ENCODE measurements around the gene KRTAP12-2.
A peak's percentile ranks its signal among the peaks of the same experiment; 100 is the strongest.

Gene KRTAP12-2

DNA sequence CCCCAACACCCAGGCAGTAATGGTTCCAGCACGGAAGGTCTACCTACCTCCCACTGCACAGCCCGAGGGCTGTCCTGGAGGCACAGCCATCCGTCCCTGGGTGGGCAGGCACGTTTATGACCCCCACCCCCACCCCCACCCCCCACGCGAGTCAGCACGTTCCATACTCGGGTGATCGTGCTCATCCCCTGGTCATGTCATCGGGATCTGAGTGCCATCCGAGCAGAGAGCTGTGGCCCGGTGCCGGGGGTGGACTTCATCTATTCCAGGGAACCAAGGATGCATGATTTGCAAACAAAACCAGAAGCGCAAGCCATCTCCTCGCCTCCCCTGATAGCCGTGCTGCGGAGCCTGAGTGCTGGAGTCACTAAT lies 43.6 kb upstream of the KRTAP12-2 start:
- Histone ChIP-seq H3K9ac (ENCODE audit: low read depth, low read length, poor library complexity) (no peak overlapping the region), H2AFZ (ENCODE audit: low read length) (no peak overlapping the region), H3K4ac (ENCODE audit: low read length) (no peak overlapping the region), H3K18ac (ENCODE audit: low read length) (no peak overlapping the region), H4K91ac (ENCODE audit: low read depth, low read length, poor library complexity) (no peak overlapping the region), H2BK12ac (ENCODE audit: low read length) (no peak overlapping the region), H2BK120ac (ENCODE audit: low read depth, low read length) (no peak overlapping the region), H3K27ac (replicated peaks; ENCODE audit: low read length) (no peak overlapping the region), H2AK5ac (ENCODE audit: low read depth, low read length) (no peak overlapping the region), H2BK5ac (ENCODE audit: low read length) (peak overlapping the region; percentile 4), H3K4me3 (ENCODE audit: low read length in 2 of 2) (no peak overlapping the region), H3K79me1 (ENCODE audit: low read depth, low read length) (peaks cover 3% of the 10 kb centered on the region), H3K4me2 (ENCODE audit: insufficient read depth, low read length, poor library complexity, severe bottlenecking) (no peak overlapping the region), H3K27me3 (ENCODE audit: control insufficient read depth in 3 of 3, insufficient read depth in 3 of 3, low read depth in 1 of 3, low read length in 3 of 3) (peaks cover 62 to 92% (median 81%) of the 10 kb centered on the region in 3 experiments), H2BK15ac (ENCODE audit: low read length) (no peak overlapping the region), H3K9me3 (replicated peaks in 1 of 2; ENCODE audit: control insufficient read depth in 2 of 2, insufficient read depth in 1 of 2, low read depth in 1 of 2, low read length in 2 of 2) (peaks cover 0 to 6% of the 10 kb centered on the region in 2 donors), H3K14ac (ENCODE audit: low read length) (no peak overlapping the region), H4K8ac (ENCODE audit: low read depth, low read length) (no peak overlapping the region), H3K36me3 (replicated peaks in 1 of 2; ENCODE audit: control insufficient read depth in 2 of 2, insufficient read depth in 2 of 2, low read length in 2 of 2) (no peaks in the 10 kb centered on the region), H3K4me1 (ENCODE audit: control insufficient read depth in 2 of 2, insufficient read depth in 1 of 2, low read depth in 1 of 2, low read length in 2 of 2) (peaks cover 13 to 28% of the 10 kb centered on the region in 2 donors), H3K23ac (ENCODE audit: low read depth, low read length, poor library complexity) (no peak overlapping the region)
- no peak for DNase-seq (ENCODE audit: low spot score)
- no CpG with 5 or more reads among the region's 17 CpGs for whole genome bisulfite sequencing, 2 donors (ENCODE audit: extremely low coverage in 2 of 2, insufficient read length in 2 of 2, insufficient replicate concordance in 1 of 2)

DNA sequence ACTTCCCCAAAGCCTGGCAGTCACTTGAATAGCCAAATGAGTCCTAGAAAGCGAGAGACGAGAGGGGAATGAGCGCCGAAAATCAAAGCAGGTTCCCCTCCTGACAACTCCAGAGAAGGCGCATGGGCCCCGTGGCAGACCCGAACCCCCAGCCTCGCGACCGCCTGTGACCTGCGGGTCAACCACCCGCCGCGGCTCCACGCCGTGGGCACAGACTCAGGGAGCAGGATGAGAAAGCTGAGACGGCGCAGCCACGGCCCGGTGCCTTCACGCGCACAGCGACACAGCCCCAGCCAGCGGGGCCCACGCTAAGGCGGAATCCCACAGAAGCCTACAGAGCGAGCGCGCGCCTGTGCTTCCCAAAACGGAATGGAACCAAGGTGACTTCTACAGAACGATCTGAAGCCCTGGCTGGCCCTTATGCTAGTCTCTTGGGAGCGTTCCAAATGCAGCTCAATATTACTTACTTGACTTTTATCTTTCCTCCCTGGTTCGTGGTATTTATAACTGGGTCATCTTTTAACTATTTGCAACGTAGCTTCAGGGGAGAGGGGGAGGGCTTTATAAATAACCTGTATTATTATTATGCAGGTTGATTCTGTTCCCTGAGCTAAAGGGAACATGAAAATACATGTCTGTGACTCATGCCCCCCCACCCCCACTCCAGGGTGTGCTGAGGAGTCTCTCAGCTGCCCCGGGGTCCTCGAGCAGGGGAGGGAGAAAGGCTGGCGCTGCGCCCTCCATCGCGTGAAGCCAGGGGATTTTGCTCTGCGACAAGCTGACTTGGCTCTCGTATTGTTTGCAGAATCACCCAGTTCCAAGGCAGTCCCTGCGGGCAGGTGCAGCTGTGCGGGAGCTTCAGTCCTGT lies 42.9 kb upstream of the KRTAP12-2 start:
- peak overlapping the region; percentile 28 for H2BK15ac ChIP-seq (ENCODE audit: low read length)
- H3K9ac ChIP-seq (ENCODE audit: low read depth, low read length, poor library complexity): no peak overlapping the region
- peak overlapping the region; percentile 24 for H2AFZ ChIP-seq (ENCODE audit: low read length)
- H4K91ac ChIP-seq (ENCODE audit: low read depth, low read length, poor library complexity): no peak overlapping the region
- H4K8ac ChIP-seq (ENCODE audit: low read depth, low read length): no peak overlapping the region
- H3K23ac ChIP-seq (ENCODE audit: low read depth, low read length, poor library complexity): peak overlapping the region; percentile 69
- WGBS, 2 donors (ENCODE audit: extremely low coverage in 2 of 2, insufficient read length in 2 of 2, insufficient replicate concordance in 1 of 2): no CpG with 5 or more reads among the region's 45 CpGs
- H3K27ac ChIP-seq (replicated peaks; ENCODE audit: low read length): no peak overlapping the region
- peaks cover 0 to 6% of the 10 kb centered on the region in 2 donors for H3K9me3 ChIP-seq (replicated peaks in 1 of 2; ENCODE audit: control insufficient read depth in 2 of 2, insufficient read depth in 1 of 2, low read depth in 1 of 2, low read length in 2 of 2)
- H3K4ac ChIP-seq (ENCODE audit: low read length): no peak overlapping the region
- no peak overlapping the region for H3K4me2 ChIP-seq (ENCODE audit: insufficient read depth, low read length, poor library complexity, severe bottlenecking)
- peak overlapping the region; percentile 9 for H3K18ac ChIP-seq (ENCODE audit: low read length)
- DNase-seq (ENCODE audit: low spot score): no peak
- no peaks in the 10 kb centered on the region for H3K36me3 ChIP-seq (replicated peaks in 1 of 2; ENCODE audit: control insufficient read depth in 2 of 2, insufficient read depth in 2 of 2, low read length in 2 of 2)
- H2AK5ac ChIP-seq (ENCODE audit: low read depth, low read length): peak overlapping the region; percentile 58
- H2BK120ac ChIP-seq (ENCODE audit: low read depth, low read length): no peak overlapping the region
- peaks cover 13 to 28% of the 10 kb centered on the region in 2 donors for H3K4me1 ChIP-seq (ENCODE audit: control insufficient read depth in 2 of 2, insufficient read depth in 1 of 2, low read depth in 1 of 2, low read length in 2 of 2)
- peaks cover 62 to 88% (median 83%) of the 10 kb centered on the region in 3 experiments for H3K27me3 ChIP-seq (ENCODE audit: control insufficient read depth in 3 of 3, insufficient read depth in 3 of 3, low read depth in 1 of 3, low read length in 3 of 3)
- H3K4me3 ChIP-seq (ENCODE audit: low read length in 2 of 2): no peak overlapping the region
- no peak overlapping the region for H3K14ac ChIP-seq (ENCODE audit: low read length)
- H2BK12ac ChIP-seq (ENCODE audit: low read length): peak overlapping the region; percentile 50
- peak overlapping the region; percentile 4 for H2BK5ac ChIP-seq (ENCODE audit: low read length)
- H3K79me1 ChIP-seq (ENCODE audit: low read depth, low read length): peaks cover 3% of the 10 kb centered on the region

- Histone ChIP-seq H3K4me3 (ENCODE audit: low read length in 2 of 2) (no peak overlapping the region), H2AFZ (ENCODE audit: low read length) (peak overlapping the region; percentile 24), H2BK5ac (ENCODE audit: low read length) (no peak overlapping the region), H3K9ac (ENCODE audit: low read depth, low read length, poor library complexity) (no peak overlapping the region), H3K18ac (ENCODE audit: low read length) (peak overlapping the region; percentile 61), H3K14ac (ENCODE audit: low read length) (peak overlapping the region; percentile 75), H3K9me3 (replicated peaks in 1 of 2; ENCODE audit: control insufficient read depth in 2 of 2, insufficient read depth in 1 of 2, low read depth in 1 of 2, low read length in 2 of 2) (peaks cover 0 to 6% of the 10 kb centered on the region in 2 donors), H2AK5ac (ENCODE audit: low read depth, low read length) (peak overlapping the region; percentile 58), H3K27me3 (ENCODE audit: control insufficient read depth in 3 of 3, insufficient read depth in 3 of 3, low read depth in 1 of 3, low read length in 3 of 3) (peaks cover 62 to 90% (median 90%) of the 10 kb centered on the region in 3 experiments), H4K91ac (ENCODE audit: low read depth, low read length, poor library complexity) (peak overlapping the region; percentile 22), H3K27ac (replicated peaks; ENCODE audit: low read length) (no peak overlapping the region), H3K4me1 (ENCODE audit: control insufficient read depth in 2 of 2, insufficient read depth in 1 of 2, low read depth in 1 of 2, low read length in 2 of 2) (peaks cover 13 to 28% of the 10 kb centered on the region in 2 donors), H3K4ac (ENCODE audit: low read length) (peak overlapping the region; percentile 17), H3K79me1 (ENCODE audit: low read depth, low read length) (peaks cover 3% of the 10 kb centered on the region), H3K23ac (ENCODE audit: low read depth, low read length, poor library complexity) (peak overlapping the region; percentile 69), H3K36me3 (replicated peaks in 1 of 2; ENCODE audit: control insufficient read depth in 2 of 2, insufficient read depth in 2 of 2, low read length in 2 of 2) (no peaks in the 10 kb centered on the region), H2BK12ac (ENCODE audit: low read length) (no peak overlapping the region), H2BK15ac (ENCODE audit: low read length) (peak overlapping the region; percentile 28), H3K4me2 (ENCODE audit: insufficient read depth, low read length, poor library complexity, severe bottlenecking) (no peak overlapping the region), H4K8ac (ENCODE audit: low read depth, low read length) (no peak overlapping the region), H2BK120ac (ENCODE audit: low read depth, low read length) (no peak overlapping the region)
- DNase-seq (ENCODE audit: low spot score): no peak
- WGBS, 2 donors (ENCODE audit: extremely low coverage in 2 of 2, insufficient read length in 2 of 2, insufficient replicate concordance in 1 of 2): no CpG with 5 or more reads among the region's 25 CpGs
Observed at GRCh38 chr21:44708866-44709425, 42.2 kb upstream of the KRTAP12-2 start.

DNA sequence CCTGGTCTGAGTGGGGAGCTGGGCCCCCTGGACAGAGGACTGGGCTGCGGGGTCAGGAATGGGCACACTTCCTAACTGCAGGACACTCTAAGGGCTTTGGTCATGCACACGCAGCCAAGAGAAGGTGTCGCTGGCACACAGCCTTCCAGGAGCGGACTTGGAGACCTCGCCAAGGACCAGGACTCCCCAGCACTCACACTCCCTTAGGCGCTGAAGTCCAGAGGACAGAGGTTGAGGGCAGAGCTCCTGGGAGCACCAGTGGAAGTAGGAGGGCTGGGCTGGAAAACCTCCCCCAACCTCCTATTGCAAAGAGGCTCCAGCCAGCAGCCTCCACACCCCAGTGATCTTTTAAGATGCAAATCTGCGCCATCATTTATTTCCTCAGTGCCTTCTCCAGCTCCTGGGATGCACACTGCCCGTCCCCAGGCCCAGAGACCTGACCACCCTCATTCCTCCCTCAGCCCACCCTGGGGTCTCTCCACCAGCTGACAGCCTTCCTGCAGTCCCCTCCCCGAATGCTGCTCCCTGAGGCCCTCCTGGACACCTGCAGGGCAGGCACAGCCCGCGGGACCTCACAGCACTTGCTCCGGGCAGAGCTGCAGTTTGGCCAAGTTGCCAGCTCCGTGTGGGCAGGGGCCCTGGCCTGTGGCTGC lies 41.6 kb upstream of the KRTAP12-2 start:
- Histone ChIP-seq H2BK12ac (ENCODE audit: low read length) (no peak overlapping the region), H3K4me2 (ENCODE audit: insufficient read depth, low read length, poor library complexity, severe bottlenecking) (no peak overlapping the region), H3K79me1 (ENCODE audit: low read depth, low read length) (peaks cover 3% of the 10 kb centered on the region), H3K9ac (ENCODE audit: low read depth, low read length, poor library complexity) (no peak overlapping the region), H3K27ac (replicated peaks; ENCODE audit: low read length) (no peak overlapping the region), H2BK15ac (ENCODE audit: low read length) (peak overlapping the region; percentile 2), H2BK5ac (ENCODE audit: low read length) (no peak overlapping the region), H3K23ac (ENCODE audit: low read depth, low read length, poor library complexity) (peak overlapping the region; percentile 69), H3K4me1 (ENCODE audit: control insufficient read depth in 2 of 2, insufficient read depth in 1 of 2, low read depth in 1 of 2, low read length in 2 of 2) (peaks cover 13 to 28% of the 10 kb centered on the region in 2 donors), H3K9me3 (replicated peaks in 1 of 2; ENCODE audit: control insufficient read depth in 2 of 2, insufficient read depth in 1 of 2, low read depth in 1 of 2, low read length in 2 of 2) (peaks cover 0 to 6% of the 10 kb centered on the region in 2 donors), H2BK120ac (ENCODE audit: low read depth, low read length) (no peak overlapping the region), H3K4ac (ENCODE audit: low read length) (peak overlapping the region; percentile 17), H3K4me3 (ENCODE audit: low read length in 2 of 2) (no peak overlapping the region), H2AK5ac (ENCODE audit: low read depth, low read length) (peak overlapping the region; percentile 58), H2AFZ (ENCODE audit: low read length) (no peak overlapping the region), H3K18ac (ENCODE audit: low read length) (peak overlapping the region; percentile 61), H3K27me3 (ENCODE audit: control insufficient read depth in 3 of 3, insufficient read depth in 3 of 3, low read depth in 1 of 3, low read length in 3 of 3) (peaks cover 62 to 90% (median 88%) of the 10 kb centered on the region in 3 experiments), H4K8ac (ENCODE audit: low read depth, low read length) (no peak overlapping the region), H4K91ac (ENCODE audit: low read depth, low read length, poor library complexity) (peak overlapping the region; percentile 22), H3K14ac (ENCODE audit: low read length) (peak overlapping the region; percentile 75), H3K36me3 (replicated peaks in 1 of 2; ENCODE audit: control insufficient read depth in 2 of 2, insufficient read depth in 2 of 2, low read length in 2 of 2) (no peaks in the 10 kb centered on the region)
- WGBS, 2 donors (ENCODE audit: extremely low coverage in 2 of 2, insufficient read length in 2 of 2, insufficient replicate concordance in 1 of 2): no CpG with 5 or more reads among the region's 13 CpGs
- no peak for DNase-seq (ENCODE audit: low spot score)
